ENCODE measurements around the gene PPFIBP2. TPM values are rescaled to one million over a fixed set of nuclear protein-coding genes. Genes with fewer than 3 reads are reported as not detected.

Gene PPFIBP2
- total RNA-seq, 1 donor from 2014 or later = 112 TPM

GRCh38 chr11:7610393-7610792, 96.6 kb downstream of the PPFIBP2 start:
- H3K27me3 Mint-ChIP-seq = no peaks in the 10 kb centered on the region
- no peak overlapping the region for H3K4me3 Mint-ChIP-seq
- no peak for TF ChIP-seq CTCF (IDR thresholded peaks at IDR 0.05)
- CTCF ChIA-PET = no interaction called here
- no peaks in the 10 kb centered on the region for H3K9me3 Mint-ChIP-seq
- peaks cover 60% of the 10 kb centered on the region for H3K36me3 Mint-ChIP-seq (ENCODE audit: low read depth)
- H3K4me1 Mint-ChIP-seq = no peaks in the 10 kb centered on the region
- POLR2A ChIA-PET = interaction anchor here (1.5 kb wide), 1 partner anchor 97 kb away, joined by 4 read pairs; the partner anchor contains the start of gene PPFIBP2
- intact Hi-C loops (cut with micrococcal nuclease) = no loop called here
- ATAC-seq (ENCODE audit: low read depth) = no peak
- no peak overlapping the region for H3K27ac Mint-ChIP-seq
- no peak for DNase-seq

GRCh38 chr11:7611411-7611810, 97.6 kb downstream of the PPFIBP2 start:
- no peaks in the 10 kb centered on the region for H3K27me3 Mint-ChIP-seq
- H3K36me3 Mint-ChIP-seq (ENCODE audit: low read depth) = peaks cover 70% of the 10 kb centered on the region
- DNase-seq = no peak
- H3K27ac Mint-ChIP-seq = no peak overlapping the region
- H3K4me3 Mint-ChIP-seq = no peak overlapping the region
- H3K4me1 Mint-ChIP-seq = no peaks in the 10 kb centered on the region
- H3K9me3 Mint-ChIP-seq = no peaks in the 10 kb centered on the region
- ChIA-PET CTCF (no interaction called here), POLR2A (no interaction called here)
- ATAC-seq (ENCODE audit: low read depth) = no peak
- intact Hi-C loops (cut with micrococcal nuclease) = no loop called here
- no peak for TF ChIP-seq CTCF (IDR thresholded peaks at IDR 0.05)

- no peak for TF ChIP-seq CTCF (IDR thresholded peaks at IDR 0.05)
- intact Hi-C loops (cut with micrococcal nuclease) = no loop called here
- Mint-ChIP-seq H3K4me3 (no peak overlapping the region), H3K27me3 (no peaks in the 10 kb centered on the region), H3K36me3 (ENCODE audit: low read depth) (peaks cover 78% of the 10 kb centered on the region), H3K9me3 (no peaks in the 10 kb centered on the region), H3K27ac (no peak overlapping the region), H3K4me1 (no peaks in the 10 kb centered on the region)
- DNase-seq (no peak), ATAC-seq (ENCODE audit: low read depth) (no peak)
- POLR2A ChIA-PET = no interaction called here
- CTCF ChIA-PET = no interaction called here
Measured at GRCh38 chr11:7612056-7612660, 98.4 kb downstream of the PPFIBP2 start.

GRCh38 chr11:7612661-7613393, 99.0 kb downstream of the PPFIBP2 start:
- Mint-ChIP-seq H3K36me3 (ENCODE audit: low read depth) (peaks cover 82% of the 10 kb centered on the region), H3K27me3 (no peaks in the 10 kb centered on the region), H3K4me1 (no peaks in the 10 kb centered on the region), H3K9me3 (no peaks in the 10 kb centered on the region), H3K4me3 (no peak overlapping the region), H3K27ac (no peak overlapping the region)
- DNase-seq = no peak
- TF ChIP-seq CTCF (IDR thresholded peaks at IDR 0.05) = no peak
- no peak for ATAC-seq (ENCODE audit: low read depth)
- intact Hi-C loops (cut with micrococcal nuclease) = no loop called here
- POLR2A ChIA-PET = no interaction called here
- CTCF ChIA-PET = interaction anchor here (0.5 kb wide), 1 partner anchor 14 kb away, joined by 3 read pairs; no protein-coding TSS in a partner anchor

- ChIA-PET POLR2A (no interaction called here), CTCF (interaction anchor here (0.5 kb wide), 1 partner anchor 14 kb away, joined by 3 read pairs; no protein-coding TSS in a partner anchor)
- peaks cover 83% of the 10 kb centered on the region for H3K36me3 Mint-ChIP-seq (ENCODE audit: low read depth)
- no peak overlapping the region for H3K4me3 Mint-ChIP-seq
- H3K4me1 Mint-ChIP-seq = no peaks in the 10 kb centered on the region
- DNase-seq (no peak), ATAC-seq (ENCODE audit: low read depth) (no peak)
- H3K9me3 Mint-ChIP-seq = no peaks in the 10 kb centered on the region
- no peak for TF ChIP-seq CTCF (IDR thresholded peaks at IDR 0.05)
- intact Hi-C loops (cut with micrococcal nuclease) = no loop called here
- no peaks in the 10 kb centered on the region for H3K27me3 Mint-ChIP-seq
- no peak overlapping the region for H3K27ac Mint-ChIP-seq
Measured at GRCh38 chr11:7613394-7613720, 99.6 kb downstream of the PPFIBP2 start.

All from activated B cell treated with CpG ODN at 0.5 μM for 24 hours (primary cell).